GM12891 (cell line): ENCODE data around the gene SYT3.

Experiments
- DNase-seq: peaks from one replicate; pipeline ENCODE4 v3.0.0; 2011; ENCODE audit warnings: low spot score; ENCODE audit not compliant: insufficient read length
- FAIRE-seq: peaks from 2 replicates; lab custom pipeline; 2011; peaks lifted over from hg19 to GRCh38; lab: Jason Lieb, UNC
- PAX5 ChIP-seq: IDR thresholded peaks from 2 replicates; pipeline ENCODE4 v1.6.1; 2011; ENCODE audit warnings: low read length, moderate library complexity, mild to moderate bottlenecking; ENCODE audit not compliant: insufficient read depth, severe bottlenecking
- POLR2A ChIP-seq: IDR thresholded peaks from 2 replicates; pipeline ENCODE4 v1.6.1; 2011; ENCODE audit warnings: low read depth, low read length, control low read depth
- POLR2AphosphoS5 ChIP-seq: IDR thresholded peaks from 2 replicates; pipeline ENCODE4 v1.6.1; 2011; ENCODE audit warnings: low read depth, low read length, control low read depth
- POU2F2 ChIP-seq: IDR thresholded peaks from 2 replicates; pipeline ENCODE4 v1.6.1; 2011; ENCODE audit warnings: low read depth, mild to moderate bottlenecking, control low read depth, low read length, moderate library complexity
- SPI1 ChIP-seq: IDR thresholded peaks from 2 replicates; pipeline ENCODE4 v1.6.1; 2011; ENCODE audit warnings: low read depth, low read length, control low read depth
- TAF1 ChIP-seq: IDR thresholded peaks from 2 replicates; pipeline ENCODE4 v1.6.1; 2011; ENCODE audit warnings: low read depth, low read length, control low read depth

The SYT3 gene

DNA sequence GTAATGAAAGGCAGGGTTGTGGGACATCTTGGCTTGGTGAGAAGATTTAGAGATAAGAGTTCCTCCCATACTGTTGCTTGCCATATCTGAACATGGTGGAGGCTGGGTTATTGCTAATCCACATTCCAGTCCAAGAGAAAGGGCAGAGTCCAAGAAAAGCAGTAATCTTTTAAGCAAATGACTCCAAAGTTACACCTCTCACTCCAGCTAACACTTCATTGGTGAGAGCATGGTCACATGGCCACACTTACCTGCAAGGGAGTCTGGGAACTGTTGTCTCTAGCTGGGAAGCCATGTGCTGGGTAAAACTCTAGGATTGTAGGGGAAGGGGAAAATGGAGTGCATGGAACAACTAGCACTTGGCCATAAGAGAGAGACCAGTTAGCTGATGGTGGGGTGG lies 15.2 kb upstream of the SYT3 start:
- no peak for DNase-seq
- TF ChIP-seq POLR2A (no peak), TAF1 (no peak), PAX5 (no peak), POU2F2 (no peak), POLR2AphosphoS5 (no peak)
- FAIRE-seq, result no peak

DNA sequence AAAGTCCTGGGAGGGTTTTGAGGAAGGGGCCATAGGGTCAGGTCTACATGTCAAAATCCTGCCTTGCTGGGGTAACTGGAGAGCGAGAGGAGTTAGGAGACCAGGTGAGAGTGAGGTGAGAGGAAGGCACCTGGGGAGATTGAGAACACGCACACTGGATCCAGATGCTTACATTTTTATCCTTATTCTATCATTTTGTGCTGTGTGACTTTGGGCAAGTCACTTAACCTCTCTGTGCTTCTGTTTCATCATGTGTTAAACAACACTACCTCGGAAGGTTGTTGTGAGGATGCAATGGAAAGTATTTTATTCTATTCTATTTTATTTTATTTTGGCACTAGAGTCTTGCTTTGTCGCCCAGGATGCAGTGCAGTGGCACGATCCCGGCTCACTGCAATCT lies 13.0 kb upstream of the SYT3 start:
- DNase-seq (no peak), FAIRE-seq (no peak)
- no peak for TF ChIP-seq TAF1
- TF ChIP-seq POLR2AphosphoS5, result no peak
- TF ChIP-seq POU2F2, result no peak
- no peak for TF ChIP-seq PAX5
- TF ChIP-seq SPI1, result no peak
- TF ChIP-seq POLR2A, result no peak

DNA sequence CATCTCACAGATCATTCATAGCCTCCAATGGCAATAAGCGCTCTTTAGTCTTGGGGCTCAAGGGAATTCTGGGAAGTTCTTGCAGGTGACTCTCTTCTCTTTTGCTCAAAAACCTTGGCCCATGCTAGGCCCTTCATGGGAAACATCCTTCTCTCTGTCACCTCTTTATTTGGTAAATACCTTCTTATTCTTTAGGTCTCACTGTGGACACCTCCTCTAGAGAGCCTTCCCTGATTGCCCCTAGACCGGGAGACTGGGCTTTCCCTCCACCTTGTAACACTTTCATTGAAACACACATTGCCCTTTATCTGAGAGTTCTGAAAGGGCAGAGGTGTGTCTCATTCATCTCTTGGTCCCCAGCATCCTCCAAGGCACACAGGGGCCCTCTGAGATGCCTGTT lies 11.5 kb upstream of the SYT3 start:
- no peak for FAIRE-seq

DNA sequence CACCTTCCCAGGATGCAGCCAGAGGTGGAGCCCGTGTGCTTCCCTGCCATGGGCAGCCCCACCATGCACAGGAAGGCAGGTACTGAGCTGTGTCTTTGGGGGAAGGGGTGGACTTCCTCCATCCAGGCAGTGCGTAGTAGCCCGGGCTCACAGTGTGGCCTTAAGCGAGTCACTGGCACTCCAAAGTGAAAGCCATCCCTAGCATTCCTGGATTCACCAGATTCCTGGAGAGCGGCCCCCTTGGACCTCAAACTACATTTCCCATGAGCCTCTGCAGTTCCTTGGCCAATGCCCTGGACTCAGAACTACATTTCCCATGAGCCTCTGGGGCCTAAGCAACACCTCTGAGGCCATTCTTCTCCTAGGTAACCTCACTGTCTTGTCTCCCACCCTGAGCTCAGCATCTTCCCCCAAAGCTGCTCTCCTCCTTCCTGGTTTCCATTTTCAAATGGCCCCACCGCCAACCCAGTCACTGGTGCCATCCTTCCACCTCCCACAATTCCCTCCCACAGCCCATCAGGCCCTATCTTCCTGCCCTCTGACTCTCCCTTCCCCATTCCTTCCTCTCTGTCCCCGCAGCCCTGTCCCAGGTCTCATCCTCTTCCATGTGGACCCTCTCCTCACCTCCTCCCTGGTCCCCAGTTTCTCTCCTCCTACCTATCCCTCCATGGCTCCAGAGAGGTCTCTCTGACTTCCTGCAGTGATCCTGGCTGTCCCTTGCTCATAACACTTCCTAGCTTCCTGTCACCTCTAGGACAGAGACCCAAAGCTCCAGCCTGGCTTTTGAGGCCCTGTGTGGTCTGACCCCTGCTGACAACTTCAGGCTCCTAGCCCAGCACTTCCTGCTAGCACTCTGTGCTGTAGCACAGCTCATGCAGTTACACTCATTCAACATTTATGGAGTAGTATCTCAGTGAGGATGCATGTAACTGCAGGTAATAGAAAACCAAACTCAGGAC lies 10.0 kb upstream of the SYT3 start, which contains the start of gene C19orf81:
Gene C19orf81 (plus strand): TSS at position 13 of the 959 bp plus-strand sequence. CDS start 0 bp downstream, at position 13.
- TF ChIP-seq POLR2A (no peak), POU2F2 (no peak), SPI1 (no peak), TAF1 (no peak)
- FAIRE-seq (no peak), DNase-seq (no peak)

More for the DNA sequence above, 11.5 kb upstream of the SYT3 start:
- DNase-seq, result no peak
- TF ChIP-seq POU2F2 (no peak), TAF1 (no peak), POLR2AphosphoS5 (no peak), POLR2A (no peak), PAX5 (no peak), SPI1 (no peak)

DNA sequence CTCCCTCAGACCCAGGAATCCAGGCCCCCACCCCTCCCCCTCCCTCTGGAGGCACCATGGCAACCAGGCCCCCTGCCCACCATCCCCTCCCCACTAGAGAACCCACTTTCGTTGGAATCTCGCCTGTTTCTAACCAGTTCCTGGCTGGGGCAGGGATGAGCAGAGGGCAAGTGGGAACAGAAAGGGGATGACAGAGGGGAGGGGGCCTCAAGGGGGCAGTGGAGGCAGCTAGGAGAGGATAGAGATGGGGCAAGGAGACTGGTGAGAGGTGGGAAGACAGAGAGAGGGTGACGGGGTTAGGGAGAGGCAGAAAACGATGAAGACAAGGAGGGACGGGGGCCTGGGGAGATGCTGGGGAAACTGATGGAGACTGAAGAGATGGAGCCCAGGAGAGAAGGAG lies 9.0 kb upstream of the SYT3 start:
- DNase-seq (no peak), FAIRE-seq (no peak)
- TF ChIP-seq TAF1, result no peak
- TF ChIP-seq POU2F2, result no peak
- no peak for TF ChIP-seq POLR2A
- no peak for TF ChIP-seq POLR2AphosphoS5
- no peak for TF ChIP-seq SPI1
- no peak for TF ChIP-seq PAX5

DNA sequence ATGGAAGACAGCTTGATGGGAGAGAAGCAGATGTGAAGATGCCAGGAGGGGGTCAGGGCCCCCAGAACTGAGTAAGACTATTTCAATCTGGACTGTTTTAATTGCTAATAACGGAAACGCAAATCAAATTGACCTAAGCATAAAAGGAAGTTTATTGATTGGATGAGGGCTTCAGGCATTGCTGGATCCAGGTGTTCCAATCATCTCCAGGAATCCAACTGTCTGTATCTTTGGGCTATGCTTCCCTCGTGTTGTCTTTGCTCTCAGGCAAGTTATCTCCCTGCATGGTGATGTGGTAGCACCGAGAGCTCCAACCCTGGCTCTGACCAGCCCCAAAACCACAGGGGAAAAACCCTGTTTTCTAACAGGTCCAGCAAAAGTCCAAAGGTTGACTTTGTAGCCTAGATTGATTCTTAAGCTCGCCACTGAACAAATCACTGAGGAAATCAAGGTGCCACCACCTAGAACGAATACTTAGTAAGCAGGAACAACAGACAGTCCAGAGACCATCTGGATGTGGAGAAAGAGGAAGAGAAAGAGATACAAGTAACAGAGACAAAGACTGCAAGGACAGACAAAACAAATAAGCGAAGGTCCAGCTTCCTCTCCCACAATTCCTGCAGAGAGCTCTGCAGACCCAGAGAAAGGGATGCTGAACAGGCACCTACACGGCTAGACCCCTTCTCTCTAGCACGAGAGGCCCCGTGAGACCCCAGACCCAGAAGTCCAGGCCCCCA lies 8.4 kb upstream of the SYT3 start:
- no peak for FAIRE-seq
- TF ChIP-seq POU2F2 (no peak), SPI1 (peak; percentile 62)
- no peak for DNase-seq

DNA sequence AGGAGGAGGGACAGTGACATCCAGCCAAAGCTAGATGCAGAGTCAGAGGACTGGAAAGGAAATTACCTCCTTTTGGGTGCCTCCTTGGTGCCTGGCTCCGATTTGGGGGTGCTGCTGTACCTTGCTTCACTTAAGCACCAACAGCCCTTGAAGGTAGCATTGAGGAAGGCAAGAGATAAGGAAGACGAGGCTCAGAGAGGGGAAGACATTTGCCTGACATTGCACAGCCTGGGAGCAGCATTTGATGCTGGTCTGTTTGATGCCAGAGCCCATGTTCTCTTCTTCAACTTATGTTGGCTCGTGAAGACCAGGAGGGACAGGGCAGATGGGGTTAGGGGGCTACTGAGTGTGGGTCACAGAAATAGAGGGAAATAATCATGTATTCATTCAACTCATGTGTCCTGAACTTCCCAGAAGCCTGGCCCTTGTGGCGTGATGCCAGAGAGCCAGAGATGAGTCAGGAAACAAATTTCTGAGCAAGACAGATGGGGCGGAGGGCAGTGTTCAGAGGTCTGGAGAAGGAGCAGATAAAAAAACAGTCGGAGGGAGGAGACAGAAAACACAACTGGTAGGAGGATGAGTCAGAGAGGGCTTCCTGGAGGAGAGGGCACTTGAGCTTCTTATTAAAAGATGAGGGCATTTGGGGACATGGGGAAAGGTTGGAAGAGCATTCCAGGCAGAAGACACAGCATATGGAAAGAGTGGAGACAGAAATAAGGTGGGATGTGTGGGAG lies 6.6 kb upstream of the SYT3 start:
- TF ChIP-seq SPI1, result no peak
- no peak for TF ChIP-seq POU2F2
- no peak for TF ChIP-seq PAX5
- no peak for TF ChIP-seq POLR2A
- TF ChIP-seq POLR2AphosphoS5, result no peak
- no peak for TF ChIP-seq TAF1
- DNase-seq, result no peak
- FAIRE-seq, result no peak

DNA sequence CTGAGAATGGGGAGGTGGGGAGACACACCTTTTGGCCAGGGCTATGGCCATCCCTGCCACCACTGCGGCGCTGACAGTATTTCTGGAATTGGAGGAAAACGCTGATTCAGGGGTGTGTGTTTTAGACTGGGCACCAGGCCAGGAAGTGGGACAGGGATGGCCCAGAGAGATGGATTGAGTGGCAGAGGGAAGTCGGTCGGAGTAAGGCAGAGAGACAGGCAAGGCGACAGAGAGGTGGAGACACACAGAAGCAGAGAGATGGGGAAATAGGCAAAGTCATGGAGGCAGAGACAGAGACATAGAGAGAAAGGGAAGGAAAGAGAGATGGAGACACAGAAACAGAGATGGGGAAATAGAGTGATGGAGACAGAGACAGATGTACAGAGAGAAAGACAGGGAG lies 5.4 kb upstream of the SYT3 start:
- DNase-seq (no peak), FAIRE-seq (no peak)
- TF ChIP-seq POLR2A (no peak), SPI1 (no peak), POLR2AphosphoS5 (no peak), PAX5 (no peak)

DNA sequence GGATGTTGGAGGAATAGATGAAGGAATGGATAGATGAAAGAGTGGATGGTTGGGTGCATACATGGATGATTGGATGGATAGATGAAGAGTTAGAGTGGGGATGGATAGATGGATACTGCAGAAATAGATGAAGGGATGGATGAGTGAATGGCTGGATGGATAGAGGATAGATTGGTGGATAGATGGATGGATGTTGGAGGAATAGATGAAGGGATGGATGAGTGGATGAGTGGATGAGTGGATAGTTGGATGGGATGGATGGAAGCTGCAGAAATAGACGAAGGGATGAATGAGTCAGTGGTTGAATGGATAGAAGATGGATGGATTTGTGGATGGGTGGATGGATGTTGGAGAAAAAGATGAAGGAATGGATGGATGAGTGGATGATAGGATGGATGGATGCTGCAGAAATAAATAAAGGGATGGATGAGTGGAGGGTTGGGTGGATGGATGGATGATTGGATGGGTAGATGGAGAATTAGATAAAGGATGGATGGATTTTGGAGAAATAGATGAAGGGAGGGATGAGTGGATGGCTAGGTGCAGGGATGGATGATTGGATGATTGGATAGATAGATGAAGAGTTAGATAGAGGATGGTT lies 4.7 kb upstream of the SYT3 start:
- no peak for FAIRE-seq
- DNase-seq, result no peak
- TF ChIP-seq SPI1 (no peak), POLR2A (no peak), POU2F2 (no peak), POLR2AphosphoS5 (no peak)
